ENCODE data around the gene RERE. TPM values are rescaled to one million over a fixed set of nuclear protein-coding genes. Genes with fewer than 3 reads are reported as not detected.
A peak's percentile ranks its signal among the peaks of the same experiment; 100 is the strongest.

Gene RERE
- total RNA-seq, 1 experiment from 2014 or later, result 10.3 TPM

DNA sequence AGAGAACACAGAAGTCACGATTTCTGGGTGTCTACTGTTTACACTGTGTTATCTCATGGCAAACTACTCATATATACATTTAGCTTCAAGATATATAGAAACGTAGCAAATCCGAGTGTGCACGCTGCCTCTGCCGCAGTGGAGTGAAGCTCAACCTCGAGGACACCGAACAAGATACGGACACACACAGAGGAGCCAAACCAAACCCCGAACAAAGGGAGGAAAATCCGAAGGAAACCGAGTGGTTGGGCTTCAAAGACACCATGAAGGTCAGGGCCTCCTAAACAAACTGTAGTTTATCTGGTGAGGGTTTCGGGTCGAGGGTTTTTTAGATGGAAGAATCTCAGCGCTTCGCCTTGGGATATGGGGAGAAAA lies 465.0 kb downstream of the RERE start:
- DNase-seq (ENCODE audit: low read depth), result no peak

DNA sequence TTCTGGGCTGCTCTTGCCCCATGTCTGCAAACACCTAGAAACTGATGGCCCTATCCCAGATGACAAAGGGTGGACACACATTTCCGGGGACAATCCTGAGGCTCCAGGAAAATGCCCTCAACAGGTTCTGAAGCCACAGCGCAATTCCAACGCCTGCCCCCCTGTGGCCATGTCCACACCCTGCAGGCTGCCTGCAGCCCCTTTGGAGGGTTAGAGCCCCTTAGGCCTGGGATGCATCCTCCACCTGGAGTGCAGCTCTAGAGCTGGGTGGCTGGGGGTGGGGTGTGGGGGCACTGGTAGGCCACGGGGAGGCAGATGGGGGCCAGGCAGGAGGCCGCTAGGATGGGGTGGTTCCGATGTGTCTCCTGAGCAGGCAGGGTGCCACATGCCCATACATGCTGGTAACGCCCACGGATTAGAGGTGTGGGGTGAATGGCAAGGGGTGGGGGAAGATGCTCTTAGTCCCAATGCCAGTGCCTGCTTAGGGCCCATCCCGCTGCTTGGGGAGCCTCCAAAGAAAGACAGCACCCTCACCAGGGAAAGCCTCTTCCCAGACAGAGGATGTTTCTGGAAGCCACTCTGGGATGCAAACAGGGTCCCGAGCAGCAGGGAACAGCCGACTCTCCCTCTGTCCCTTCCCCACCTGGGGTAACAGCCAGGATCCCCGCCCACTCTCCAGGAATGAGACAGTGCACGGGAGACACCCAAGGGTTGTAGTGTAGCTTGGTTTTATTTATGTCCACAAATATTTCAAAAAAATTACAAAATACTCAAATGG lies 465.6 kb downstream of the RERE start:
- no peak for DNase-seq (ENCODE audit: low read depth)

DNA sequence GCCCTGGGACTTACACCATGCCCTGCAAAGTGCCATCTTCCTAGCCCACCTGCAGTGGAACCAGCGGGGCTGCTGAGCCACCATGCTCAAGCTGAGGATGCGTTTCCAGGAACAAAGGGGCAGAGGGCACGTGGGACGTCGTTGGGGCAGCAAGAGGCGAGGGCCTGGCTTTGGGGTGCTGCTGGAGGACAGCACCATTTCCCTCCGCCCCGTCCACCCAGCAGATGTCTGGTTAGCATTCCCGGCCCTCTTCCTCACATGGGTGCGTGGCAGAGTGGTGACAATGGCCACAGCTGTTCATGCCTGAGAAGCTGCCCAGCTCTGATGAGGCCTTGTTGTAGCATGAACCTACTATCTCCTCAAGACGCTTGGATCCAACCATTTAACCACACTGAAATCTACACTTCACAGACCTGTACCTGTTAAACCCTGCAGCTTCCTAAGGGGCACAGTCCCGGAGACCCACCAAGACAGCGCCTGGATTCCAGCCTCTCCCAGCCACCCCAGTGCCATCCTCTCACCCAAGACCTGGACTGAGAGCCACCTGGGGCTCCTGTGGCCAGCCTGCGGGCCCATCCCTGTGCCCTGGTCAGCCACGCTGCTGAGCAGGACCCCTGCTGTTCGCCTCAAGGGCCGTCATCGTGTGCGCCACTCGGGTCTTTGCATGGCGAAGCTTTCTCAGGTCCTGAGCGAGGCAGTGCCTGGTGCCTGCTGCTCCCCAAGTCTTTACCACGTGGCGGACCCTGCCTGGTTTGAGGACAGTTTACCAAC lies 466.3 kb downstream of the RERE start:
- no peak for DNase-seq (ENCODE audit: low read depth)

DNA sequence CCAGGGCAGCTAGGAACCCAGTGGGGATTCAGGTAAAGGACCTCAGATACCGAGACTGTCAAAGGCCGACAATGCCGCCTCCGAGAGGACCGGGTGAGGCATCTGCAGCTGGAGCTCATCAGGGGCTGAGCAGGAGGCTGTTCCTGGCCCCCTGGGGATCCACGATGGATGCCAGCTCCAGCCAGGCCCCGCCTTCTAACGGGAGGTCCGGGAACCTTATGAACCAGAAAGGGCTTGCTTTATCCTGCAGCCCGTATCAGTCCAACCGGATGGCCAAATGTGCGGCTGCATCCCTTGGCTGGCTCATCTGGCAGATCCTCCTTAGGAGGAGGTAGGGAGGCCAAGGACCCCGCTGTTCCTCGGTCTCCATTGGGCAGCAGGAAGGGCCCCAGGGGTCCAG lies 467.5 kb downstream of the RERE start:
- DNase-seq (ENCODE audit: low read depth), result no peak

DNA sequence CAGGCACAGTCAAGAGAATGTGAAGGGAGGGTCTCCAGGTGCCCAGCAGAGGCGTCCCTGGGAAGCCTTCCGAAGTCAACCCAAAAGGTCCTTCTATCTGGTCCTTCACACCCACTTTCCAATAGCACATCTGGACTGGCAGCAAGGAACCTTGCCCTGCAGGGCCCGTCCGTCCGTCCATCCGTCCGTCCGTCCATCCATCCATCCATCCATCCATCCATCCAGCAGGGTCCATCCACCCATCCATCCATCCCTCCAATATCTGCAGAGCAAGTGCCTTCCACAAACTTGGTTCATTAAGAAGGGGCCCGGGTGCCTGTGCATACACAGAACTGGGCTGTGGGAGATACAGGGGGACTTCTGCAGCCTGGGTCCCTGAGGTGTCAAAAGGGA lies 468.0 kb downstream of the RERE start:
- DNase-seq (ENCODE audit: low read depth), result no peak

DNA sequence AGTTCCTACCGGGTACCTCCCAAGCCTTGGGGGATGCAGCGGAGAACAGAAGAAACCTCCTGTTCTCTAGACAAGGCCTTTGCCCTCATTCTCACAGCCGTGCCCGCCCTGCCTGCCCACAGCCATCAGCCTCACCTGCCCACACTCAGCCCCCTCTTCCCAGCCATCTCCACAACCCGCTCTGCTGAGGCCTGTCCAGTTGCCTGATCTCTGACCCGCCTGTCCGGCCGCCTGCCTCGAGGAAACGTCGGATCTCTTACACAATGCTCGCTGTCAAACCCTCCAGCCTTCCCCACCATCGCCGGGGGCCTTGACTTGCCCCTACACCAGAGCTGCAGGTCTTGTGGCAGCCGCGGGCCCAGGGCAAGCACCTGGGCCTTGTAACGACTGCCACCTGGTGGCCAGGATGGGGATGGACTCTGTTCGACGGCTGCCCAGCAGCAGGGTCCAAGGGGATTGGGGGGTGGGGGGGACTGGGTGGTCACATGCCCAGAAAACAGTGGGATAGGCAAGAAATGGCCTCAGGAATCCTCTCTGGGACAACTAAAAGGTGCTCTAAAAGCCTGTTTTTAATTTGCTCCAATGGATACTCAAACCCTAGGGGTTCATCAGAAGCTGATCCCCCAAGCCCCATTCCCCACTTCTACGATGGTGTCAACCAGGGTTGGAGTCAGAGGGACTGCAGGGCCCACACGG lies 468.5 kb downstream of the RERE start:
- peak; percentile 45 for DNase-seq (ENCODE audit: low read depth)

DNA sequence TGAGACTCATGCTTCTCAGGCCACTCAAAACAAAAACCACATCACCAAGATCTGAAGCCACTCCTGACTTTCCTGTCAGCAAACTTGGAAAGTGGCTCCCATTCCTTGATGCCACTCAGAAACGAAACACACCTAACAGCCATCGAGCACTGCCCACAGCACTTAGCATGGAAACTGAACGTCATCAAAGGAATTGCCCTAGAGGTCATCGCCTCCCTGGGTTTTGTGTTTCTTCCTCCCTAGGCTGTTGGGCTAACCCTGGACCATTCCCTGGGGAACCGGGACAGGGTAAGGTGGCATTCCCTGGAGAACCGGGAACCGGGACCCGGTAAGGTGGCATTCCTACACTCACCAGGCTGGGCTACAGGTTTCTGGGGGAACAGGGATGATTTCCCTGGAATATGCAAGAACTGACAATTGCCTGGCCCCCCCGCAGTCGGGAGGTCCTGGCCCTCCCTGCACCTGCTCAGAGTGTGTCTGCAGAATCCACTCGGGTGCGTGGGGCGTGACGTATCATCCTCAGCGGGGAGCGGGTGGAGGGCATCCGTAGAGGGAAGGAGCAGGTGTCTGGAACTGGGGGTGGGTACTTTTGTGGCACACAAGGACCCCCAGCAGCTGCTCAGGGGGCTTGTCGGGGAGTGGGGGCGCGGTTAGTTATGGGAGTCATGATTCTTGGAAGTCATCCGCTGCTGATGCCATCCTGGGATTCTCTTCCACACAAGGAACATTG lies 469.2 kb downstream of the RERE start:
- no peak for DNase-seq (ENCODE audit: low read depth)

DNA sequence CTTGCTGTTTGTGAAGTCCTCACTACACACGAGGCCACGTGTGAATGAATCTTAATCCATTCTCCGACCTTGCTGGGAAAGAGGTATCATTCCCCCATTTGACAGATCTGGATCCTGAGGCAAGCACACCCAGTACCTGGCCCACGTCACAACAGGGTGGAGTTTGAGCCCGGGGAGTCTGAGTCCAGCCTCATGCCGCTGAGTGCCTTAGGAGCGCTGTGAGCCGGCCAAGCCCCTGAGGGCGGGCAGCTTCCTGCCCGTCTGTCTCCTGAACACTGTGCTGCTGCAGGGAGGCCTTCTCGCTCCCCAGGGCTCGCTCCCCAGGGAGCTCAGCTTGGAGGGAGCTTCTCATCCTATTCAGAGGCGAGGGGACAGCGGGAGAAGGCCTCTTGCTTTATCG lies 469.8 kb downstream of the RERE start:
- peak; percentile 45 for DNase-seq (ENCODE audit: low read depth)

DNA sequence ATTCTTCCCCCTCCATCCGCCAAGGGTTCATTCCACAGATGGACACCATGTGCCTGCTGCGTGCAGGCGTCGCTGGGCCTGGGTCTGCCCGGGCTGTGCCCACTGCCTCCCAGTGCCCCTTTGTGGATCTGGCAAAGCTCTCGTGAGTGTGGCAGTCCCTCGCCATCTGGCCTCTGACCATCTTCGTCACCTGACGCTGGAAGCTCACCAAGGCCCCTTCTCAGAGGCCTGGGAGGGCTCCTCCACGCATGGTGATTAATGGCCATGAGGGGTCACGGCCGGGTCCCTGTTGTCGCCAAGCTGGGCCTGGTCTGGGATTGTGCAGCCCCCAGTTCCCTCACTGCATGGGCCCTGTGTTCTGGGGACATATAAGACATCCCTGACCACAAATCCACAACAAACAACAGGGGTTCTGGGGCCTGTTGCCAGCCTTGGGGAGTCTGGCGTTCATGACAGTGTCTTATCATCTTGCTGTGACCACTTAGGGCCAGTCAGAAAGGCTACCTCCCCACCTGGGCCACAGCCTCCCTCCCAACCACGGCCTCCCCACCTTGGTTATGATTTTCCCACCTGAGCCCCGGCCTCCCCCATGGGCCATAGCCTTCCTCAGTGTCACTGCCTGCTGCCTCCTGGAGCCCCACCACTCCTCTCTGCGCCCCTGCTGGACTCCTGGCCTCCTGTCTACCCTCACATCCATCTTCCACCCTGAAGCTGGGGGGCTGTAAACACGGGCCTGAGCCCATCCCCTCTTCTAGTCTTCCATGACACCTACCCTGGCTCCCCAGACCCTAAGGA lies 471.6 kb downstream of the RERE start:
- DNase-seq (ENCODE audit: low read depth), result no peak

DNA sequence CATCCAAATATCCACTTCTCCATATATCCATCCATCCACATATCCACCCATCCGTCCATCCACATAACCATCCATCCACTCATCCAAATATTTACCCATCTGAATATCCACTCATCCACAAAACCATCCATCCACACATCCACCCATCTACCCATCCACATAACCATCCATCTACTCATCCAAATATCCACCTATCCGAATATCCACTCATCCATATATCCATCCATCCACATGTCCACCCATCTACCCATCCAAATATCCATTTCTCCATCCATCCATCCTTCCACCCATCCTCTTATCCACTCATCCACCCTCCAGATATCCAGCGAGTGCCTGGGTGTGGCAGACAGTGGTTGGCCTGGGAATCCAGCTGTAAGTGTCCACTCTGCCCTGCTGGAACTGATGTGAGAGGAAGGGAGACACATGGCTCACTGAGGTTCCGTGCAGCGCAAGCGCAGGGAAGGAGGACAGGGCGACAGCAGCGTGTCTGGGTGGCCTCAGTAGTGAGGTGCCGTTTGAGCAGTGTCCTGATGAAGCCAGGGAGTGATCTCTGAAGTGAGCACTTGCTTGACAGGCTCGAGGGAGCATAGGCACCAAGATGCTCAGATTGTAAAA lies 472.4 kb downstream of the RERE start:
- DNase-seq (ENCODE audit: low read depth), result no peak

DNA sequence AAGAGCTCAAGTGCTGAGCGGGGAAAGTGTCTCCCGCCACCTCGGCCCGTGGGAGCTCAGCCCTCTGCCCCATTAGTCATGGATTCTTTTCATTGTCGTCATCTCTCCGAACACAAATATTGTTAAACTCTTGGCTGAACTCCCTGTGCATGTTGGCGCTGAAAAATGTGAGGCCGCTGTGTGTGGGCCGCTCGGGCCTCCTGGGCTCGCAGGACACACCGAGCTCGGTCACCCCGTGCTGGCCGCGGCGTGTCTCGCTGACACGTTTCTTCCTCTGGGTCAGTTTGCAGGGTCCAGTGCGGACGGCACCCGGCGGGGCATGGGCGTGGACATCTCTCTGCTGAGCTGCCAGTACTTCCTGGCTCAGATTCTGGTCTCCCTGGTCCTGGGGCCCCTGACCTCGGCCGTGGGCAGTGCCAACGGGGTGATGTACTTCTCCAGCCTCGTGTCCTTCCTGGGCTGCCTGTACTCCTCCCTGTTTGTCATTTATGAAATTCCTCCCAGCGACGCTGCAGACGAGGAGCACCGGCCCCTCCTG lies 473.9 kb downstream of the RERE start:
- peak; percentile 96 for DNase-seq (ENCODE audit: low read depth)

DNA sequence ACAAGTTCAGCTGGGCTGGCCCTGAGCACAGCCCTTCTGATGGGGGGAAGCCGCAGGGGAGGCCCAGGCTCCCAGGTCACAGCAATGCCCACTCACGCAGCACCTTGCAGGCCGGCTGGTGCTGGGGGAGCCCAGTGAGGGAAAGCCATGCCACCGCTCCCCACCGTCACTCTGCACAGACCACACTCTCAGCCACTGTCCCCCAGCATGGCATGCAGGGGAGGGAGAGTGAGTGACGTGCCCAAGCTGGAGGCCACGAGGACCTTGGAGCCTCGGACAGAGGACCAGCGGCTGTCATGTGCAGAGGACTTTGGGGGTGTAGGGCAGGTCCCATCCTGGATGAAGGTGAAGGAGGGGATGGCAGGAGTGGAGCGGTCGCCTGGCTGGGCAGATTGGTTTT lies 474.4 kb downstream of the RERE start:
- no peak for DNase-seq (ENCODE audit: low read depth)

DNA sequence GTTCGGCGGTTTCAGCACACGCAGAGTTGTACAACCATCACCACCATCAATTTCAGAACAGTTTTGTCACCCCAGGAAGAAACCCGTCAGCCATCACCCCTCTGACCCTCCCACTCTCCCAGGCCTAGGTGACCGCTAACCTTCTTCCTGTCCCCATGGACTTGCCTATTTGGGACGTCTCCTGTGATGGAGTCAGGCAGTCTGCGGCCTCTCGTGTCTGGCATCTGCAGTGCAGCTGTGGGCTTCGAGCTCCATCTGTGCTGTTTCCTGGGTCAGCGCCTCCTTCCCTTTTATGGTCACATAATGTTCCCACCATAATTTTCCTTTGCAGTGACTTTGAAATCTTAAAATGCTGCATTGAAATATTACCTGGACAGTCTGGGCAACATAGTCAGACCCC lies 475.1 kb downstream of the RERE start:
- peak; percentile 64 for DNase-seq (ENCODE audit: low read depth)

DNA sequence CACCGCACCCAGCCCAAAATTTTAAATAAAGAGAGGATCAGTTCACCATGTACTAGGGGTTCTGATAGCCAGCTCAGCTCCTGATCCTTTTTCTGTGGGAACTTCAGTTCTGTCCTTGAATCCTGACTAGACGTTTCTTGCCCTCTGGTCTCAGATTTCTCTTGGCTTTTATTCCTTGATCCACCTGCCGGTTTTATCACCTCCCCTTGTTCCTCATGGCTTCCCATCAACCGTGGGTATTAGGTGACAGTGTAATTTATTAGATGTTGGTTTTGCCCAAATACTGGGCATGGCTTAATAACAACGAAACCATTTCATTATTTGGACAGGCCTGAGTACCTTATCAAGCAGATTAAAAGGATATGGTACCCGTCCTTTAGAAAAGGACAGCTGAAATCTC lies 477.0 kb downstream of the RERE start:
- DNase-seq (ENCODE audit: low read depth), result no peak

DNA sequence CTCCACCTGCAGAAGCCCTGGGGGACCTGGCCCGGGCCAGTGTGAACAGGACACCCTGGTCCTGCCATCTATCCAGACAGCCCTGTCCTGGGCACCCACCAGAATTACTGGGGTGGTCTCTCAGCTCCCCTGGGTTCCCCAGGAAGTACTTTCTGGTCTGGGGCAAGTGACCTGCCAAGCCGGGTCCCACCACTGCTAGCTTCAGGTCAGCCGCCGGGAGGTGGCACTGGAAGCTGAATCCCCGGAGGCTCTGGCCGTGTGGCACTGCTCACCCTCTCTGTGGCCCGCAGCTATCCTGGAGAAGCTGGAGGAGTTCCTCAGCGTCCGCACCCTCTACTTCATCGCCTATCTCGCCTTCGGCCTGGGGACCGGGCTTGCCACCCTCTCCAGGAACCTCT lies 478.2 kb downstream of the RERE start:
- no peak for DNase-seq (ENCODE audit: low read depth)

DNA sequence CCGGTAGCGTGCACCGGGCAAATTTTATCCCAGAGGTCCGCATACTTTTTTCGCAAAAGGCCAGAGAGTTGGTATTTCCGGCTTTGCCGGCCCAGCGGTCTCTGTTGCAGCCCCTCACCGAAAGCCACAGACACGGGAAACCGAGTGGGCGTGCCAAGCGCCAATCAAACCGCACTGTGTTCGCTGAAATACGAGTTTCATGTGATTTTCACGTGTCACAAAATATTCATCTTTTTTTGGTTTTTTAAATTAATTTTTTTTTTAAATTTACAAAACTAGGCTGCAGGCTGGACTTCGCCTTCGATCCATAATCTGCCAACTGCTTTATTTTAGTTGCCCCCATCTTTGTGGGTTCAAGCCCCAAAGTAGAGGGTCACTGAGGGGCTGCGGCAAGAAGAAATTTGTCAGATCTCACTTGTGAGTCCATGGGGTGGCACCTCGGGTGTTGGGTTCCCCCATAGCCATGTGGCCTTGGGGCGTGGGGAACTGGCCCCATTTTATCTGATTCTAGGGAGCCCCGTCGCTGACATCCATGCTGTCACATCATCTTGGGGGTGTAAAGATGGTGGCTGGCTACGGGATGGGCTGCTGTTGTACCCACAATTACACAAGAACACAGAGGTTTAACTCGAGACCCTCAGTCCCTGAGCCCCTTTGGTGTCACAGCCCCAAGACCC lies 478.8 kb downstream of the RERE start:
- no peak for DNase-seq (ENCODE audit: low read depth)

DNA sequence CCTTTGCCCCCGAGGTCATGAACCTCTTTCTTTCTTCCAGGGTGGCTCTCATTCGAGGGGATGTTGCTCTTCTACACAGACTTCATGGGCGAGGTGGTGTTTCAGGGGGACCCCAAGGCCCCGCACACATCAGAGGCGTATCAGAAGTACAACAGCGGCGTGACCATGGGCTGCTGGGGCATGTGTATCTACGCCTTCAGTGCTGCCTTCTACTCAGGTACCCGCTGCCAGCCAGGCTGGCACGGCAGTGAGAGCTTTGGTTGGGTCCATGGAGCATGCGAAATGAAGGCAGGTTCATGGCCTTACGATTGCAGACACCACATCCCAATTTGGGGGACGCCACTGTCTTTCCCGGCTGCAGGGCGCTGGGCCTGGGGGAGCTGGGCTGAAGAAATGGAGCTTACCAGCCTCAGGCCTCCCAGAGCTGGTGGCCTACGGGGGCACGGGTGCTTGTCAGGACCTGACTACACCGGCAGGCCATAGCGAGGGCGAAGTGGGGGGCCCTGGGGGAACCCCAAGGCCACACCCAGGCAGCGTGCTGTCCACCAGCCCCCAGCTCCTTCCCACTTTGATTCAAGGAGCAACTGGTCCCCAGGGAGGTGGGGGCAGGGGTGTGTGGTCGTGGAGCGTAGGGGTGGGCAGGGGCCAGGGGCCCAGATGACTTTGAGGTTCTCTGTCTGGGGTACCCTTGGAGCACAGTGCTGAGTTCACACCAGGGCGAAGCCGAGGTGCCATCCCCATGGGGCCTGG lies 479.5 kb downstream of the RERE start:
- DNase-seq (ENCODE audit: low read depth), result no peak

DNA sequence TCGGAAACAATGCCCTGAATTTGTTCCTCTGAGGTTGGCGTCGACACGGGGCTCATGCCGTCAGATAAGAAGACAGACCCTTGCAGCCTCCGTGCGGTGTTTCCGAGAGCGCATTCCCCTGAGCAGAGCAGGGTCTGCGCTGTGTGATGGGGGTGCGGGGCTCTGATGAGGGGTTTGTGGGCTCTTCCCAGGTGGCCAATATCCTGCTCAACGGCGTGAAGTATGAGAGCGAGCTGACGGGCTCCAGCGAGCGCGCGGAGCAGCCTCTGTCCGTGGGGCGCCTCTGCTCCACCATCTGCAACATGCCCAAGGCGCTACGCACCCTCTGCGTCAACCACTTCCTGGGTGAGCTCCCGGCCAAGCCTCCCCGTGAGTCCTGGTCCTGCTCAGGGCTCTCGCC lies 482.2 kb downstream of the RERE start:
- no peak for DNase-seq (ENCODE audit: low read depth)

Measured in RPMI7951 (cell line).